SK-N-SH treated with all-trans-retinoic acid at 6 μM for 48 hours (cell line): ENCODE measurements around the gene SETDB2.

Experiments used
- ATAC-seq: fragments of 200-7000 bp; cut with Tn5 transposase; 3 replicates; pipeline ENCODE4 v1.9.1; 2020; ENCODE audit warnings: mild to moderate bottlenecking, moderate library complexity
- ARNTL ChIP-seq: fragments of 450-650 bp; formaldehyde crosslinking; IDR thresholded peaks from 2 replicates; pipeline ENCODE4 v1.5.0; 2020; ENCODE audit warnings: low read depth, mild to moderate bottlenecking, moderate library complexity, borderline replicate concordance
- CSDC2 ChIP-seq: fragments of 250-450 bp; sonication (Bioruptor Pico); IDR thresholded peaks from 2 replicates; pipeline ENCODE4 v1.5.0; 2020; ENCODE audit warnings: mild to moderate bottlenecking, moderate library complexity
- ESRRG ChIP-seq: fragments of 250-450 bp; sonication (Bioruptor Pico); IDR thresholded peaks from 2 replicates; pipeline ENCODE4 v1.6.1; 2021; ENCODE audit warnings: mild to moderate bottlenecking
- GLIS3 ChIP-seq: fragments of 250-450 bp; sonication (Bioruptor Pico); IDR thresholded peaks from 2 replicates; pipeline ENCODE4 v1.5.0; 2020; ENCODE audit warnings: mild to moderate bottlenecking, moderate library complexity
- ISL1 ChIP-seq: fragments of 250-450 bp; sonication (Bioruptor Pico); IDR thresholded peaks from 2 replicates; pipeline ENCODE4 v2.1.2; 2022; ENCODE audit warnings: mild to moderate bottlenecking, moderate library complexity
- OSR1 ChIP-seq: fragments of 250-450 bp; sonication (Bioruptor Pico); IDR thresholded peaks from 2 replicates; pipeline ENCODE4 v1.8.0; 2022; ENCODE audit warnings: moderate library complexity, mild to moderate bottlenecking, inconsistent platforms
- PPARA ChIP-seq: fragments of 250-450 bp; sonication (Bioruptor Pico); IDR thresholded peaks from 2 replicates; pipeline ENCODE4 v1.5.0; 2020; ENCODE audit warnings: mild to moderate bottlenecking, borderline replicate concordance
- RARB ChIP-seq: fragments of 250-450 bp; sonication (Bioruptor Pico); IDR thresholded peaks from 2 replicates; pipeline ENCODE4 v1.8.0; 2021; ENCODE audit warnings: mild to moderate bottlenecking, moderate library complexity
- SNAI2 ChIP-seq: fragments of 250-450 bp; sonication (Bioruptor Pico); IDR thresholded peaks from 2 replicates; pipeline ENCODE4 v1.5.0; 2020; ENCODE audit warnings: mild to moderate bottlenecking, moderate library complexity
- TCF4 ChIP-seq: fragments of 250-450 bp; sonication (Bioruptor Pico); IDR thresholded peaks from 2 replicates; pipeline ENCODE4 v1.8.0; 2021; ENCODE audit warnings: mild to moderate bottlenecking, moderate library complexity, borderline replicate concordance
- ZC3H10 ChIP-seq: fragments of 250-450 bp; sonication (Bioruptor Pico); IDR thresholded peaks from 2 replicates; pipeline ENCODE4 v1.5.1; 2021; ENCODE audit warnings: mild to moderate bottlenecking, moderate library complexity
- ZFP30 ChIP-seq: fragments of 450-650 bp; formaldehyde crosslinking; IDR thresholded peaks from 2 replicates; pipeline ENCODE4 v1.5.0; 2022; ENCODE audit warnings: mild to moderate bottlenecking, moderate library complexity
- ZNF565 ChIP-seq: fragments of 450-650 bp; formaldehyde crosslinking; conservative IDR thresholded peaks from 2 replicates; pipeline ENCODE4 v1.5.0; 2020; ENCODE audit warnings: low read depth, mild to moderate bottlenecking, moderate library complexity
- ZNF70 ChIP-seq: fragments of 450-650 bp; formaldehyde crosslinking; IDR thresholded peaks from 2 replicates; pipeline ENCODE4 v1.5.0; 2020; ENCODE audit warnings: mild to moderate bottlenecking, moderate library complexity
- TF ChIP-seq, protein P1 (sequence below): fragments of 250-450 bp; sonication (Bioruptor Pico); IDR thresholded peaks from 2 replicates; pipeline ENCODE4 v1.5.1; 2020; ENCODE audit warnings: low read depth, mild to moderate bottlenecking, moderate library complexity
- TF ChIP-seq, protein P2 (sequence below): fragments of 250-450 bp; sonication (Bioruptor Pico); IDR thresholded peaks from 2 replicates; pipeline ENCODE4 v1.5.1; 2021; ENCODE audit warnings: mild to moderate bottlenecking, moderate library complexity
- TF ChIP-seq, protein P3 (sequence below): fragments of 250-450 bp; sonication (Bioruptor Pico); IDR thresholded peaks from 2 replicates; pipeline ENCODE4 v1.8.0; 2020; ENCODE audit warnings: mild to moderate bottlenecking, moderate library complexity, borderline replicate concordance
- TF ChIP-seq, protein P4 (sequence below): fragments of 250-450 bp; sonication (Bioruptor Pico); IDR thresholded peaks from 2 replicates; pipeline ENCODE4 v1.8.0; 2021; ENCODE audit warnings: low read depth, mild to moderate bottlenecking, moderate library complexity, borderline replicate concordance
- TF ChIP-seq, protein P5 (sequence below): fragments of 250-450 bp; sonication (Bioruptor Pico); IDR thresholded peaks from 2 replicates; pipeline ENCODE4 v1.5.0; 2020; ENCODE audit warnings: mild to moderate bottlenecking, moderate library complexity

The SETDB2 gene

DNA sequence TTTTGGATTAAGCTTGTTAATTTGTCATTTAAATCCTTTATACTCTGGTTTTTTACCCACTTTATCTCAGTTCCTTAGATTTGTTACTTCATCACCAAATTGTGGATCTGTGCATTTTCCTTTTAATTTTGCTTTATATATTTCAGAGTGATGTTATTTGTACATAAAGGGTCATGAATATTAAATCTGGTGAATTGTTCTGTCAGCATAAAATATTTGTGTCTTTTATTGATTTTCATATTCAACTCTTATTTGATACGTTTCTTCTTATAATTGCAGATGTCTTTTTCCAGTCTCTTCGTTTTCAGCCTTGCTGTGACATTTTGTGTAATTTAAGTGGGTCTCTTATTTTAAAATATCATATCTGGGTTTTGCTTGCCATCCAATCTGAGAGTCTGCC lies 4.7 kb downstream of the SETDB2 start:
- TF ChIP-seq ZNF565 (CRISPR knock-in tag) (no peak), CSDC2 (CRISPR knock-in tag) (no peak), PPARA (CRISPR knock-in tag) (no peak), ZFP30 (CRISPR knock-in tag) (no peak), ARNTL (no peak), ZC3H10 (CRISPR knock-in tag) (no peak)
- TF ChIP-seq, protein P1, sequence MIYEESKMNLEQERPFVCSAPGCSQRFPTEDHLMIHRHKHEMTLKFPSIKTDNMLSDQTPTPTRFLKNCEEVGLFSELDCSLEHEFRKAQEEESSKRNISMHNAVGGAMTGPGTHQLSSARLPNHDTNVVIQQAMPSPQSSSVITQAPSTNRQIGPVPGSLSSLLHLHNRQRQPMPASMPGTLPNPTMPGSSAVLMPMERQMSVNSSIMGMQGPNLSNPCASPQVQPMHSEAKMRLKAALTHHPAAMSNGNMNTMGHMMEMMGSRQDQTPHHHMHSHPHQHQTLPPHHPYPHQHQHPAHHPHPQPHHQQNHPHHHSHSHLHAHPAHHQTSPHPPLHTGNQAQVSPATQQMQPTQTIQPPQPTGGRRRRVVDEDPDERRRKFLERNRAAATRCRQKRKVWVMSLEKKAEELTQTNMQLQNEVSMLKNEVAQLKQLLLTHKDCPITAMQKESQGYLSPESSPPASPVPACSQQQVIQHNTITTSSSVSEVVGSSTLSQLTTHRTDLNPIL (CRISPR knock-in tag): no peak
- TF ChIP-seq, protein P2, sequence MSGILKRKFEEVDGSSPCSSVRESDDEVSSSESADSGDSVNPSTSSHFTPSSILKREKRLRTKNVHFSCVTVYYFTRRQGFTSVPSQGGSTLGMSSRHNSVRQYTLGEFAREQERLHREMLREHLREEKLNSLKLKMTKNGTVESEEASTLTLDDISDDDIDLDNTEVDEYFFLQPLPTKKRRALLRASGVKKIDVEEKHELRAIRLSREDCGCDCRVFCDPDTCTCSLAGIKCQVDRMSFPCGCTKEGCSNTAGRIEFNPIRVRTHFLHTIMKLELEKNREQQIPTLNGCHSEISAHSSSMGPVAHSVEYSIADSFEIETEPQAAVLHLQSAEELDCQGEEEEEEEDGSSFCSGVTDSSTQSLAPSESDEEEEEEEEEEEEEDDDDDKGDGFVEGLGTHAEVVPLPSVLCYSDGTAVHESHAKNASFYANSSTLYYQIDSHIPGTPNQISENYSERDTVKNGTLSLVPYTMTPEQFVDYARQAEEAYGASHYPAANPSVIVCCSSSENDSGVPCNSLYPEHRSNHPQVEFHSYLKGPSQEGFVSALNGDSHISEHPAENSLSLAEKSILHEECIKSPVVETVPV (CRISPR knock-in tag): no peak
- TF ChIP-seq, protein P3, sequence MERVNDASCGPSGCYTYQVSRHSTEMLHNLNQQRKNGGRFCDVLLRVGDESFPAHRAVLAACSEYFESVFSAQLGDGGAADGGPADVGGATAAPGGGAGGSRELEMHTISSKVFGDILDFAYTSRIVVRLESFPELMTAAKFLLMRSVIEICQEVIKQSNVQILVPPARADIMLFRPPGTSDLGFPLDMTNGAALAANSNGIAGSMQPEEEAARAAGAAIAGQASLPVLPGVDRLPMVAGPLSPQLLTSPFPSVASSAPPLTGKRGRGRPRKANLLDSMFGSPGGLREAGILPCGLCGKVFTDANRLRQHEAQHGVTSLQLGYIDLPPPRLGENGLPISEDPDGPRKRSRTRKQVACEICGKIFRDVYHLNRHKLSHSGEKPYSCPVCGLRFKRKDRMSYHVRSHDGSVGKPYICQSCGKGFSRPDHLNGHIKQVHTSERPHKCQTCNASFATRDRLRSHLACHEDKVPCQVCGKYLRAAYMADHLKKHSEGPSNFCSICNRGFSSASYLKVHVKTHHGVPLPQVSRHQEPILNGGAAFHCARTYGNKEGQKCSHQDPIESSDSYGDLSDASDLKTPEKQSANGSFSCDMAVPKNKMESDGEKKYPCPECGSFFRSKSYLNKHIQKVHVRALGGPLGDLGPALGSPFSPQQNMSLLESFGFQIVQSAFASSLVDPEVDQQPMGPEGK (CRISPR knock-in tag): no peak
- TF ChIP-seq, all 23 proteins: peak for 0
- ATAC-seq: no peak

DNA sequence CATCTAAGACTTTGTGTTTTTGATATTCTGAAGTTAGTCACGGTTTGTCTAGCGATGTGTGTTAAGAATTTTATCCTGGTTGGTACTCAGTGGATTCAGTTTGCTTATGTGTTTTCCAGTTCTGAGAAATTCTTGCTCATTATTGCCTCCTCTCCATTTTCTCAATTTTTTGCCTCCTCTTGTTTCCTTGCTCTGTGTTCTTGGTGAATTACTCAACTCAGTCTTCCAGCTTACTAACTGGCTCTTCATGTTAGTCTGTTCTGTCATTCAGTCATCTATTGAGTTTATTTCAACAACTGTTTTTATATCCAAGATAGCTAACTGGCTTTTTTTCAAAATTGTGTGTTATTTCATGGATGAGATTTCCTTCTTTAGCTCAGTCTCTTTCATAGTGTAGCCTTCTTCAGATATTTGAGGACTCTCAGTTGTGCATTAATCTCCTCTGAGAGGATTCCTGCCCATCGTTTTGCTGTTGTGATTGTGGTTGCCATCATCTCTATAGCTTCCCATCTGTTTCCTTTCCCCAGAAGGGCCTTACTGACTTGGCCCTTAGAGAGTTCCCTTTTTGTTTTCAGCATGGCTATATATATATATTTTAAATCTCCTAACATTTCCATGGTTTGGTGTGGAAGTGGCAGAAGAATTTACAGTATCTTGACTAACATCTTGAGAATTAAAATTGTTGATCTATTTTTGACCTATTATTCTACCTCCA lies 6.2 kb downstream of the SETDB2 start:
- TF ChIP-seq TCF4 (CRISPR knock-in tag) (no peak), RARB (CRISPR knock-in tag) (no peak), OSR1 (no peak), PPARA (CRISPR knock-in tag) (no peak), SNAI2 (no peak), ARNTL (no peak), ISL1 (CRISPR knock-in tag) (no peak), GLIS3 (CRISPR knock-in tag) (no peak), ZNF565 (CRISPR knock-in tag) (no peak), ZFP30 (CRISPR knock-in tag) (no peak), ESRRG (CRISPR knock-in tag) (no peak), CSDC2 (CRISPR knock-in tag) (no peak), ZNF70 (CRISPR knock-in tag) (no peak)
- TF ChIP-seq, protein P2 (CRISPR knock-in tag): no peak
- TF ChIP-seq, protein P4, sequence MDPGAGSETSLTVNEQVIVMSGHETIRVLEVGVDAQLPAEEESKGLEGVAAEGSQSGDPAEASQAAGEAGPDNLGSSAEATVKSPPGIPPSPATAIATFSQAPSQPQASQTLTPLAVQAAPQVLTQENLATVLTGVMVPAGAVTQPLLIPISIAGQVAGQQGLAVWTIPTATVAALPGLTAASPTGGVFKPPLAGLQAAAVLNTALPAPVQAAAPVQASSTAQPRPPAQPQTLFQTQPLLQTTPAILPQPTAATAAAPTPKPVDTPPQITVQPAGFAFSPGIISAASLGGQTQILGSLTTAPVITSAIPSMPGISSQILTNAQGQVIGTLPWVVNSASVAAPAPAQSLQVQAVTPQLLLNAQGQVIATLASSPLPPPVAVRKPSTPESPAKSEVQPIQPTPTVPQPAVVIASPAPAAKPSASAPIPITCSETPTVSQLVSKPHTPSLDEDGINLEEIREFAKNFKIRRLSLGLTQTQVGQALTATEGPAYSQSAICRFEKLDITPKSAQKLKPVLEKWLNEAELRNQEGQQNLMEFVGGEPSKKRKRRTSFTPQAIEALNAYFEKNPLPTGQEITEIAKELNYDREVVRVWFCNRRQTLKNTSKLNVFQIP: no peak
- TF ChIP-seq, protein P5, sequence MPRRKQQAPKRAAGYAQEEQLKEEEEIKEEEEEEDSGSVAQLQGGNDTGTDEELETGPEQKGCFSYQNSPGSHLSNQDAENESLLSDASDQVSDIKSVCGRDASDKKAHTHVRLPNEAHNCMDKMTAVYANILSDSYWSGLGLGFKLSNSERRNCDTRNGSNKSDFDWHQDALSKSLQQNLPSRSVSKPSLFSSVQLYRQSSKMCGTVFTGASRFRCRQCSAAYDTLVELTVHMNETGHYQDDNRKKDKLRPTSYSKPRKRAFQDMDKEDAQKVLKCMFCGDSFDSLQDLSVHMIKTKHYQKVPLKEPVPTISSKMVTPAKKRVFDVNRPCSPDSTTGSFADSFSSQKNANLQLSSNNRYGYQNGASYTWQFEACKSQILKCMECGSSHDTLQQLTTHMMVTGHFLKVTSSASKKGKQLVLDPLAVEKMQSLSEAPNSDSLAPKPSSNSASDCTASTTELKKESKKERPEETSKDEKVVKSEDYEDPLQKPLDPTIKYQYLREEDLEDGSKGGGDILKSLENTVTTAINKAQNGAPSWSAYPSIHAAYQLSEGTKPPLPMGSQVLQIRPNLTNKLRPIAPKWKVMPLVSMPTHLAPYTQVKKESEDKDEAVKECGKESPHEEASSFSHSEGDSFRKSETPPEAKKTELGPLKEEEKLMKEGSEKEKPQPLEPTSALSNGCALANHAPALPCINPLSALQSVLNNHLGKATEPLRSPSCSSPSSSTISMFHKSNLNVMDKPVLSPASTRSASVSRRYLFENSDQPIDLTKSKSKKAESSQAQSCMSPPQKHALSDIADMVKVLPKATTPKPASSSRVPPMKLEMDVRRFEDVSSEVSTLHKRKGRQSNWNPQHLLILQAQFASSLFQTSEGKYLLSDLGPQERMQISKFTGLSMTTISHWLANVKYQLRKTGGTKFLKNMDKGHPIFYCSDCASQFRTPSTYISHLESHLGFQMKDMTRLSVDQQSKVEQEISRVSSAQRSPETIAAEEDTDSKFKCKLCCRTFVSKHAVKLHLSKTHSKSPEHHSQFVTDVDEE (CRISPR knock-in tag): no peak
- TF ChIP-seq, protein P3 (CRISPR knock-in tag): no peak
- no peak for ATAC-seq
